ENCODE measurements around the gene SLC25A22.

DNA sequence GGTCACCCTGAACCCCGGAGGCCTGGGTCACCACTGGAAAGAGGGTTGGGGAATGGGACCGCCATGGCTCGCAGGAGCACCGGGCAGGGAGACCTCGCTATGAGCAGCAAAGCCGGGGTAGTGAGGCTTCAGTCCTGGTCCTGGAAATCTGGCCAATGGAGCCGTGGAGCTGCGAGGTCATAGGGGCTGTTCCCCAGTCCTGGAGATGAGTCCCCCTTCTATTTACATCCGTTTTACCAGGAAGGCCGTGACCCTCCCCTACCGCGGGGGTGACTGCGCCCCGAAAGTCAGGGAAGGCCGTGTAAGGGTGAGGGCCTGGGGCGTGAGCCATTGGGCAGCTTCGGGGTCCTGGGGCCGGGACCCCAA, 6.5 kb upstream of the SLC25A22 start:
- TF ChIP-seq ZBTB1 (CRISPR knock-in tag; IDR thresholded peaks at IDR 0.05; ENCODE audit: borderline replicate concordance, low read depth) (no peak), ZFP30 (CRISPR knock-in tag; IDR thresholded peaks at IDR 0.05; ENCODE audit: borderline replicate concordance) (no peak), SIN3B (IDR thresholded peaks at IDR 0.05; ENCODE audit: low read depth) (no peak; the same call in 1 of the 2 replicates)
- TF ChIP-seq, protein P1, sequence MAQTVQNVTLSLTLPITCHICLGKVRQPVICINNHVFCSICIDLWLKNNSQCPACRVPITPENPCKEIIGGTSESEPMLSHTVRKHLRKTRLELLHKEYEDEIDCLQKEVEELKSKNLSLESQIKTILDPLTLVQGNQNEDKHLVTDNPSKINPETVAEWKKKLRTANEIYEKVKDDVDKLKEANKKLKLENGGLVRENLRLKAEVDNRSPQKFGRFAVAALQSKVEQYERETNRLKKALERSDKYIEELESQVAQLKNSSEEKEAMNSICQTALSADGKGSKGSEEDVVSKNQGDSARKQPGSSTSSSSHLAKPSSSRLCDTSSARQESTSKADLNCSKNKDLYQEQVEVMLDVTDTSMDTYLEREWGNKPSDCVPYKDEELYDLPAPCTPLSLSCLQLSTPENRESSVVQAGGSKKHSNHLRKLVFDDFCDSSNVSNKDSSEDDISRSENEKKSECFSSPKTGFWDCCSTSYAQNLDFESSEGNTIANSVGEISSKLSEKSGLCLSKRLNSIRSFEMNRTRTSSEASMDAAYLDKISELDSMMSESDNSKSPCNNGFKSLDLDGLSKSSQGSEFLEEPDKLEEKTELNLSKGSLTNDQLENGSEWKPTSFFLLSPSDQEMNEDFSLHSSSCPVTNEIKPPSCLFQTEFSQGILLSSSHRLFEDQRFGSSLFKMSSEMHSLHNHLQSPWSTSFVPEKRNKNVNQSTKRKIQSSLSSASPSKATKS (CRISPR knock-in tag; IDR thresholded peaks at IDR 0.05) = no peak
- TF ChIP-seq, protein P2, sequence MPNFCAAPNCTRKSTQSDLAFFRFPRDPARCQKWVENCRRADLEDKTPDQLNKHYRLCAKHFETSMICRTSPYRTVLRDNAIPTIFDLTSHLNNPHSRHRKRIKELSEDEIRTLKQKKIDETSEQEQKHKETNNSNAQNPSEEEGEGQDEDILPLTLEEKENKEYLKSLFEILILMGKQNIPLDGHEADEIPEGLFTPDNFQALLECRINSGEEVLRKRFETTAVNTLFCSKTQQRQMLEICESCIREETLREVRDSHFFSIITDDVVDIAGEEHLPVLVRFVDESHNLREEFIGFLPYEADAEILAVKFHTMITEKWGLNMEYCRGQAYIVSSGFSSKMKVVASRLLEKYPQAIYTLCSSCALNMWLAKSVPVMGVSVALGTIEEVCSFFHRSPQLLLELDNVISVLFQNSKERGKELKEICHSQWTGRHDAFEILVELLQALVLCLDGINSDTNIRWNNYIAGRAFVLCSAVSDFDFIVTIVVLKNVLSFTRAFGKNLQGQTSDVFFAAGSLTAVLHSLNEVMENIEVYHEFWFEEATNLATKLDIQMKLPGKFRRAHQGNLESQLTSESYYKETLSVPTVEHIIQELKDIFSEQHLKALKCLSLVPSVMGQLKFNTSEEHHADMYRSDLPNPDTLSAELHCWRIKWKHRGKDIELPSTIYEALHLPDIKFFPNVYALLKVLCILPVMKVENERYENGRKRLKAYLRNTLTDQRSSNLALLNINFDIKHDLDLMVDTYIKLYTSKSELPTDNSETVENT (CRISPR knock-in tag; IDR thresholded peaks at IDR 0.05) = no peak

Measured in K562 (cell line).